PC-9 (cell line): ENCODE data around the gene CDYL2. TPM values are rescaled to one million over a fixed set of nuclear protein-coding genes. Genes with fewer than 3 reads are reported as not detected.

Experiments
- Bru-seq: library from RNA; stranded (reverse); fragments of 400-500 nt; gene quantifications from one replicate; lab custom pipeline; 2021; lab: Mats Ljungman, UMichigan
- BruChase-seq, 2 experiments: library from RNA; stranded (reverse); fragments of 400-500 nt; gene quantifications; one replicate each; lab custom pipeline; 2021; lab: Mats Ljungman, UMichigan
- BruUV-seq: library from RNA; stranded (reverse); fragments of 400-500 nt; replicated peaks from 2 replicates; lab custom pipeline; 2021; lab: Mats Ljungman, UMichigan
- CTCF ChIA-PET: fragments of 300-600 bp; sonication (Branson Sonifier 250); formaldehyde crosslinking; loops from one replicate; lab custom pipeline; 2022; ENCODE audit warnings: antibody characterized with exemption; lab: Charles Lee
- POLR2A ChIA-PET: fragments of 300-600 bp; sonication (Branson Sonifier 250); formaldehyde crosslinking; loops from one replicate; lab custom pipeline; 2022; ENCODE audit warnings: antibody characterized with exemption; ENCODE audit not compliant: unreplicated experiment; lab: Charles Lee
- DNase-seq, 2 experiments: peaks; one replicate each; pipeline versions ENCODE4 v3.0.0 to v3.0.0-alpha.2; 2015 to 2022; ENCODE audit warnings: mixed read lengths in 1 of 2
- H2AFZ ChIP-seq: fragments of 200-600 bp; sonication (generic); 2 replicates; pipeline ENCODE4 v1.8.1; 2017; ENCODE audit warnings: antibody characterized with exemption
- H3F3A ChIP-seq: fragments of 200-600 bp; sonication (generic); 2 replicates; pipeline ENCODE4 v1.8.1; 2017; ENCODE audit warnings: antibody characterized with exemption, mild to moderate bottlenecking, low read depth; ENCODE audit not compliant: insufficient read depth
- H3K27ac ChIP-seq: fragments of 200-600 bp; sonication (generic); 2 replicates; pipeline ENCODE4 v1.6.1; 2016; ENCODE audit warnings: mixed run types
- H3K27me3 ChIP-seq: fragments of 200-600 bp; sonication (generic); 2 replicates; pipeline ENCODE4 v1.6.1; 2016; ENCODE audit warnings: low read depth, mixed run types; ENCODE audit not compliant: insufficient read depth
- H3K36me3 ChIP-seq: fragments of 200-600 bp; sonication (generic); 2 replicates; pipeline ENCODE4 v1.6.1; 2016; ENCODE audit warnings: low read depth, mixed run types
- H3K4me1 ChIP-seq: fragments of 200-600 bp; sonication (generic); replicated peaks from 2 replicates; pipeline ENCODE4 v1.6.1; 2016; ENCODE audit warnings: mixed run types; ENCODE audit not compliant: insufficient read depth
- H3K4me2 ChIP-seq: fragments of 200-600 bp; sonication (generic); 2 replicates; pipeline ENCODE4 v1.6.1; 2017; ENCODE audit warnings: mixed run types
- H3K4me3 ChIP-seq: fragments of 200-600 bp; sonication (generic); 2 replicates; pipeline ENCODE4 v1.6.1; 2016; ENCODE audit warnings: mixed run types
- H3K79me2 ChIP-seq: fragments of 200-600 bp; sonication (generic); 2 replicates; pipeline ENCODE4 v1.6.1; 2017; ENCODE audit warnings: low read depth, mixed run types
- H3K9me2 ChIP-seq: fragments of 200-600 bp; sonication (generic); 2 replicates; pipeline ENCODE4 v1.8.1; 2017; ENCODE audit warnings: mild to moderate bottlenecking; ENCODE audit not compliant: insufficient read depth
- H3K9me3 ChIP-seq: fragments of 200-600 bp; sonication (generic); 2 replicates; pipeline ENCODE4 v1.8.1; 2016; ENCODE audit warnings: low read depth; ENCODE audit not compliant: insufficient read depth
- H4K20me1 ChIP-seq: fragments of 200-600 bp; sonication (generic); 2 replicates; pipeline ENCODE4 v1.8.1; 2017; ENCODE audit not compliant: insufficient read depth
- CTCF ChIP-seq: fragments of 200-600 bp; sonication (generic); conservative IDR thresholded peaks from 2 replicates; pipeline ENCODE4 v1.6.1; 2017; ENCODE audit warnings: mixed run types, antibody characterized with exemption, mild to moderate bottlenecking, moderate library complexity
- EZH2 ChIP-seq: fragments of 200-600 bp; sonication (generic); IDR thresholded peaks from 2 replicates; pipeline ENCODE4 v1.8.0; 2017; ENCODE audit warnings: antibody characterized with exemption, low read depth
- intact Hi-C: fragments of 100-400 bp; cut with micrococcal nuclease; formaldehyde crosslinking; loops from one replicate; pipeline ENCODE4 v1.10.0; 2022; ENCODE audit not compliant: unreplicated experiment
- long read RNA-seq: library from polyadenylated mRNA; stranded (forward); transcript quantifications from one replicate; pipeline ENCODE4 v2.0.0, GENCODE V29; 2022
- total RNA-seq: library from RNA; stranded (reverse); gene quantifications from 2 replicates; pipeline ENCODE4 v1.2.3, GENCODE V29; 2021

The CDYL2 gene
- total RNA-seq (0.68 and 3.3 TPM in 2 replicates), Bru-seq, nascent RNA (percentile 32 among the genes with signal in this experiment), BruChase-seq, experiment 1, labeled RNA remaining after a 2-hour chase (percentile 25 among the genes with signal in this experiment), BruChase-seq, experiment 2, labeled RNA remaining after a 6-hour chase (percentile 28 among the genes with signal in this experiment)
- long read RNA-seq, partial matches to known transcripts = 0 of 1 reads
- long read RNA-seq, other reads (novel, unspliced or antisense) = 1 of 1 reads

GRCh38 chr16:80804526-80805383, at the start of gene CDYL2:
Gene CDYL2, minus strand, starts transcription at chr16:80804598. Its CDS starts 425 bp downstream, at chr16:80804173.
- Histone ChIP-seq H3K79me2 (no peaks in the 10 kb centered on the region), H3K27ac (no peak within 1 kb of the TSS), H3F3A (no peaks in the 10 kb centered on the region), H3K9me2 (no peaks in the 10 kb centered on the region; the same call in 1 of the 2 replicates), H3K9me3 (no peaks in the 10 kb centered on the region), H3K4me2 (no peak within 1 kb of the TSS), H4K20me1 (no peaks in the 10 kb centered on the region), H3K4me3 (no peak within 1 kb of the TSS), H2AFZ (no peak within 1 kb of the TSS), H3K4me1 (no peaks in the 10 kb centered on the region), H3K36me3 (no peaks in the 10 kb centered on the region), H3K27me3 (no peaks in the 10 kb centered on the region)
- ChIA-PET CTCF (no interaction called here), POLR2A (no interaction called here)
- BruUV-seq = no TSS peak
- intact Hi-C loops = no loop called here
- DNase-seq = no peak
- TF ChIP-seq CTCF = no peak
- no peak for TF ChIP-seq EZH2

- no peak overlapping the region for H3K4me3 ChIP-seq
- H3K36me3 ChIP-seq = no peaks in the 10 kb centered on the region
- no peaks in the 10 kb centered on the region for H3K27me3 ChIP-seq
- no peaks in the 10 kb centered on the region for H4K20me1 ChIP-seq
- intact Hi-C loops = no loop called here
- no peaks in the 10 kb centered on the region for H3K9me3 ChIP-seq
- BruUV-seq = no TSS peak
- H3K9me2 ChIP-seq = no peaks in the 10 kb centered on the region
- DNase-seq = peak in 1 of 2 experiments; percentile 3
- CTCF ChIA-PET = no interaction called here
- H3K4me2 ChIP-seq = no peak overlapping the region
- no peaks in the 10 kb centered on the region for H3K79me2 ChIP-seq
- no peaks in the 10 kb centered on the region for H3K4me1 ChIP-seq
- POLR2A ChIA-PET = no interaction called here
- no peak overlapping the region for H2AFZ ChIP-seq
- no peak overlapping the region for H3K27ac ChIP-seq
- TF ChIP-seq EZH2 (no peak), CTCF (peak; percentile 61; the same call in 1 of the 2 replicates)
- H3F3A ChIP-seq = no peaks in the 10 kb centered on the region
Observed at GRCh38 chr16:80852261-80852872, 48.0 kb upstream of the CDYL2 start.

GRCh38 chr16:80851831-80852230, 47.4 kb upstream of the CDYL2 start:
- Histone ChIP-seq H3K79me2 (no peaks in the 10 kb centered on the region), H3K36me3 (no peaks in the 10 kb centered on the region), H3K4me2 (no peak overlapping the region), H3F3A (no peaks in the 10 kb centered on the region), H3K4me3 (no peak overlapping the region), H2AFZ (no peak overlapping the region), H3K27ac (no peak overlapping the region), H3K9me2 (no peaks in the 10 kb centered on the region), H3K9me3 (no peaks in the 10 kb centered on the region), H3K4me1 (no peaks in the 10 kb centered on the region), H4K20me1 (no peaks in the 10 kb centered on the region), H3K27me3 (no peaks in the 10 kb centered on the region)
- intact Hi-C loops = no loop called here
- CTCF ChIA-PET = no interaction called here
- no TSS peak for BruUV-seq
- POLR2A ChIA-PET = no interaction called here
- TF ChIP-seq EZH2 (no peak), CTCF (no peak)
- DNase-seq = no peak
